Panc1 (cell line): ENCODE data around the gene EYA2. TPM values are rescaled to one million over a fixed set of nuclear protein-coding genes. Genes with fewer than 3 reads are reported as not detected.

ENCODE experiments used
- ATAC-seq: fragments of 200-7000 bp; cut with Tn5 transposase; 2 replicates; pipeline ENCODE4 v1.9.1; 2020; ENCODE audit warnings: mild to moderate bottlenecking, moderate library complexity
- BruUV-seq: library from RNA; stranded (reverse); fragments of 400-500 nt; replicated peaks from 2 replicates; lab custom pipeline; 2021; lab: Mats Ljungman, UMichigan
- CTCF ChIA-PET: fragments of 300-600 bp; sonication (Branson Sonifier 250); formaldehyde crosslinking; loops from one replicate; lab custom pipeline; 2022; ENCODE audit warnings: antibody characterized with exemption; lab: Charles Lee
- POLR2A ChIA-PET: fragments of 300-600 bp; sonication (Branson Sonifier 250); formaldehyde crosslinking; loops from one replicate; lab custom pipeline; 2022; ENCODE audit warnings: antibody characterized with exemption; lab: Charles Lee
- DNase-seq: peaks from one replicate; pipeline ENCODE4 v3.0.0-alpha.2; 2010; ENCODE audit warnings: low read depth, low spot score
- H3K27ac ChIP-seq: 2 replicates; pipeline ENCODE4 v1.5.1; 2011; ENCODE audit warnings: mild to moderate bottlenecking, low read length, inconsistent platforms
- H3K27me3 ChIP-seq: fragments of 200-500 bp; sonication (Bioruptor generic); 2 replicates; pipeline ENCODE4 v1.6.0; 2014; ENCODE audit warnings: low read length, inconsistent platforms; ENCODE audit not compliant: control insufficient read depth, insufficient read depth
- H3K36me3 ChIP-seq: fragments of 200-500 bp; sonication (Bioruptor generic); 2 replicates; pipeline ENCODE4 v1.5.1; 2014; ENCODE audit warnings: inconsistent platforms, mild to moderate bottlenecking, low read length, moderate library complexity; ENCODE audit not compliant: control insufficient read depth, insufficient read depth
- H3K4me1 ChIP-seq: 2 replicates; pipeline ENCODE4 v1.5.1; 2011; ENCODE audit warnings: inconsistent platforms, mild to moderate bottlenecking, low read length, moderate library complexity; ENCODE audit not compliant: control insufficient read depth, insufficient read depth
- H3K4me3 ChIP-seq, 2 experiments: 2 replicates each; pipeline ENCODE4 v1.5.1; 2011 to 2012; ENCODE audit warnings: low read depth in 2 of 2, low read length in 2 of 2, mild to moderate bottlenecking in 2 of 2, inconsistent platforms in 1 of 2, moderate library complexity in 1 of 2
- H3K9me3 ChIP-seq: fragments of 200-500 bp; sonication (Bioruptor generic); 2 replicates; pipeline ENCODE4 v1.5.1; 2014; ENCODE audit warnings: low read depth, mild to moderate bottlenecking, inconsistent platforms, low read length, moderate library complexity; ENCODE audit not compliant: control insufficient read depth, insufficient read depth
- POLR2AphosphoS5 ChIP-seq: IDR thresholded peaks from 2 replicates; pipeline ENCODE4 v1.6.1; 2012; ENCODE audit warnings: mild to moderate bottlenecking, low read depth, low read length, moderate library complexity
- SIN3A ChIP-seq: IDR thresholded peaks from 2 replicates; pipeline ENCODE4 v1.6.1; 2012; ENCODE audit warnings: low read depth, mild to moderate bottlenecking, low read length, moderate library complexity, borderline replicate concordance; ENCODE audit not compliant: insufficient read depth
- TCF7L2 ChIP-seq: IDR thresholded peaks from 2 replicates; pipeline ENCODE4 v1.6.1; 2011; ENCODE audit warnings: mild to moderate bottlenecking, low read depth, low read length, inconsistent platforms
- in situ Hi-C: cut with HindIII; loops from 2 replicates; pipeline ENCODE4 v1.10.0; 2016; ENCODE audit warnings: low sequenced_read_pairs, low pct_unique_long_range_greater_than_20kb
- intact Hi-C: fragments of 100-400 bp; cut with micrococcal nuclease; formaldehyde crosslinking; loops from one replicate; pipeline ENCODE4 v1.10.0; 2022; ENCODE audit not compliant: unreplicated experiment
- total RNA-seq: library from RNA; stranded (reverse); gene quantifications from one replicate; pipeline ENCODE4 v1.2.1, GENCODE V29; 2021; ENCODE audit not compliant: unreplicated experiment
- TF ChIP-seq, protein P1 (sequence below): fragments of 450-650 bp; IDR thresholded peaks from 2 replicates; pipeline ENCODE4 v1.5.1; 2017; ENCODE audit warnings: mild to moderate bottlenecking
- TF ChIP-seq, protein P2 (sequence below), 2 experiments: IDR thresholded peaks; 2 replicates each; pipeline ENCODE4 v1.6.1; 2011 to 2012; ENCODE audit warnings: low read depth in 2 of 2, control low read depth in 1 of 2, low read length in 1 of 2, mild to moderate bottlenecking in 1 of 2, moderate library complexity in 1 of 2; ENCODE audit not compliant: insufficient read depth in 1 of 2

The EYA2 gene
- total RNA-seq, 1 experiment from 2014 or later = 1.9 TPM

DNA sequence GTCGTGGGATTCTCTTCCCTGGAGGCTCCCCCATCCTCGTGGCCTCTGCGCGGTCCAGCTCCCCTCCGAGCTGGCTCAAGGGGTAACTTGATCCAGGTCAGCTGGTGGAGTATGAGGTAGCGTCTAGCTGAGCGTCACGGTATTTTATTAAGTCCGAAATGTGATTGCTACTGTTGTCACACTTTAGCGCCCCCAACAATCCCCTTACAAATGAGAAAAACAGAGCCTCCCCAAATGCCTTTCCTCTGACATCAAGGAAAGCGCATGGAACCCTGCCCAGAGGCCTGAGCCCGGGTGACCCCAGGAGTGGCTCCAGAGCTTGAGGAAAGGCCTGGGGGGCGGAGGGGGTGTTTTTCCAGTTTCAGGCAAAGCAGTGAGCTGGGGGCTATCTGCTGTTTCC, 269.5 kb downstream of the EYA2 start:
- no TSS peak for BruUV-seq

DNA sequence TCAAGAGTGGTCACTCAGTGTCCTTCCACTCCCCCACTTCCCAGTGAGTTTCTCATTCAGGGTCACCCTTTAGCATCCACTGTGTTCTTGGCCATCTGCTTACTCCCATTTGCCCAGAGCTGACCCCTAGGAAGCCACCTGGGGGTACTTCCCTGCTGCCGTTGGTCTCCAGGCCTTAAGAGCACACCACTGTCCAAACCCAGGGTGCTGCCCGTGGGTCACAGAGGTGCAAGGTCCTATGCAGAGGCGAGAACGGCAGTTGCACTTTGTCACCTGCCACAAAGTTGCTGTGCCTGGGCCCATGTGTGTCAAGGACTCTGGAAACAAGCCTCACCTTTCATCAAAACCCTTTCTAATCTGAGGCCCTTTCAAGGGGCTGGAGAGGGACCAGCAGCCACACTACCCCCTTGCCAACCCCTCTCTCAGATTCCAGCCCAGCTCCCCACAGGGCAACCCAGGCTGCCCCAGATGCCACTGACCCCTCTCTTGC, 270.8 kb downstream of the EYA2 start:
- BruUV-seq = no TSS peak
- no peaks in the 10 kb centered on the region for H3K9me3 ChIP-seq
- POLR2A ChIA-PET = no interaction called here
- no peak overlapping the region for H3K4me3 ChIP-seq
- ATAC-seq = no peak
- no peaks in the 10 kb centered on the region for H3K27me3 ChIP-seq
- in situ Hi-C loops = no loop called here
- DNase-seq = no peak
- H3K36me3 ChIP-seq = no peaks in the 10 kb centered on the region
- H3K4me1 ChIP-seq = no peaks in the 10 kb centered on the region
- CTCF ChIA-PET = no interaction called here
- TF ChIP-seq SIN3A (no peak), POLR2AphosphoS5 (no peak), TCF7L2 (no peak)
- TF ChIP-seq, protein P1, sequence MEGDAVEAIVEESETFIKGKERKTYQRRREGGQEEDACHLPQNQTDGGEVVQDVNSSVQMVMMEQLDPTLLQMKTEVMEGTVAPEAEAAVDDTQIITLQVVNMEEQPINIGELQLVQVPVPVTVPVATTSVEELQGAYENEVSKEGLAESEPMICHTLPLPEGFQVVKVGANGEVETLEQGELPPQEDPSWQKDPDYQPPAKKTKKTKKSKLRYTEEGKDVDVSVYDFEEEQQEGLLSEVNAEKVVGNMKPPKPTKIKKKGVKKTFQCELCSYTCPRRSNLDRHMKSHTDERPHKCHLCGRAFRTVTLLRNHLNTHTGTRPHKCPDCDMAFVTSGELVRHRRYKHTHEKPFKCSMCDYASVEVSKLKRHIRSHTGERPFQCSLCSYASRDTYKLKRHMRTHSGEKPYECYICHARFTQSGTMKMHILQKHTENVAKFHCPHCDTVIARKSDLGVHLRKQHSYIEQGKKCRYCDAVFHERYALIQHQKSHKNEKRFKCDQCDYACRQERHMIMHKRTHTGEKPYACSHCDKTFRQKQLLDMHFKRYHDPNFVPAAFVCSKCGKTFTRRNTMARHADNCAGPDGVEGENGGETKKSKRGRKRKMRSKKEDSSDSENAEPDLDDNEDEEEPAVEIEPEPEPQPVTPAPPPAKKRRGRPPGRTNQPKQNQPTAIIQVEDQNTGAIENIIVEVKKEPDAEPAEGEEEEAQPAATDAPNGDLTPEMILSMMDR = no peak
- TF ChIP-seq, protein P2, sequence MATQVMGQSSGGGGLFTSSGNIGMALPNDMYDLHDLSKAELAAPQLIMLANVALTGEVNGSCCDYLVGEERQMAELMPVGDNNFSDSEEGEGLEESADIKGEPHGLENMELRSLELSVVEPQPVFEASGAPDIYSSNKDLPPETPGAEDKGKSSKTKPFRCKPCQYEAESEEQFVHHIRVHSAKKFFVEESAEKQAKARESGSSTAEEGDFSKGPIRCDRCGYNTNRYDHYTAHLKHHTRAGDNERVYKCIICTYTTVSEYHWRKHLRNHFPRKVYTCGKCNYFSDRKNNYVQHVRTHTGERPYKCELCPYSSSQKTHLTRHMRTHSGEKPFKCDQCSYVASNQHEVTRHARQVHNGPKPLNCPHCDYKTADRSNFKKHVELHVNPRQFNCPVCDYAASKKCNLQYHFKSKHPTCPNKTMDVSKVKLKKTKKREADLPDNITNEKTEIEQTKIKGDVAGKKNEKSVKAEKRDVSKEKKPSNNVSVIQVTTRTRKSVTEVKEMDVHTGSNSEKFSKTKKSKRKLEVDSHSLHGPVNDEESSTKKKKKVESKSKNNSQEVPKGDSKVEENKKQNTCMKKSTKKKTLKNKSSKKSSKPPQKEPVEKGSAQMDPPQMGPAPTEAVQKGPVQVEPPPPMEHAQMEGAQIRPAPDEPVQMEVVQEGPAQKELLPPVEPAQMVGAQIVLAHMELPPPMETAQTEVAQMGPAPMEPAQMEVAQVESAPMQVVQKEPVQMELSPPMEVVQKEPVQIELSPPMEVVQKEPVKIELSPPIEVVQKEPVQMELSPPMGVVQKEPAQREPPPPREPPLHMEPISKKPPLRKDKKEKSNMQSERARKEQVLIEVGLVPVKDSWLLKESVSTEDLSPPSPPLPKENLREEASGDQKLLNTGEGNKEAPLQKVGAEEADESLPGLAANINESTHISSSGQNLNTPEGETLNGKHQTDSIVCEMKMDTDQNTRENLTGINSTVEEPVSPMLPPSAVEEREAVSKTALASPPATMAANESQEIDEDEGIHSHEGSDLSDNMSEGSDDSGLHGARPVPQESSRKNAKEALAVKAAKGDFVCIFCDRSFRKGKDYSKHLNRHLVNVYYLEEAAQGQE (IDR thresholded peaks at IDR 0.05; ENCODE audit: insufficient read depth in 1 of 2, low read depth in 2 of 2, low read length in 1 of 2) = no peak
- H3K27ac ChIP-seq = no peak overlapping the region
- intact Hi-C loops = no loop called here

More for the DNA sequence above, 269.5 kb downstream of the EYA2 start:
- H3K27me3 ChIP-seq = no peaks in the 10 kb centered on the region
- ChIA-PET CTCF (no interaction called here), POLR2A (no interaction called here)
- H3K9me3 ChIP-seq = no peaks in the 10 kb centered on the region
- no peak for DNase-seq
- no peak for ATAC-seq
- in situ Hi-C loops (no loop called here), intact Hi-C loops (no loop called here)
- no peak overlapping the region for H3K27ac ChIP-seq
- TF ChIP-seq, protein P1 = no peak
- TF ChIP-seq, protein P2 (IDR thresholded peaks at IDR 0.05; ENCODE audit: insufficient read depth in 1 of 2, low read depth in 2 of 2, low read length in 1 of 2) = no peak
- TF ChIP-seq SIN3A = no peak
- TF ChIP-seq TCF7L2 = no peak
- no peak for TF ChIP-seq POLR2AphosphoS5
- H3K4me1 ChIP-seq = no peaks in the 10 kb centered on the region
- H3K36me3 ChIP-seq = no peaks in the 10 kb centered on the region
- H3K4me3 ChIP-seq = no peak overlapping the region
